ENCODE results near the gene COBL. TPM values are rescaled to one million over a fixed set of nuclear protein-coding genes. Genes with fewer than 3 reads are reported as not detected.

COBL gene
- total and polyA plus RNA-seq, 12 donors = 0.09 to 1.4 (median 0.53) TPM

GRCh38 chr7:51328351-51328801 is 11.8 kb upstream of the COBL start:
- H3K4me1 ChIP-seq (replicated peaks in 1 of 2) = no peaks in the 10 kb centered on the region
- intact Hi-C loops (cut with DNase I) = no loop called here
- H3K9me3 ChIP-seq (replicated peaks in 1 of 3) = no peaks in the 10 kb centered on the region
- TF ChIP-seq CTCF (IDR thresholded peaks at IDR 0.05) (no peak), POLR2A (IDR thresholded peaks at IDR 0.05) (no peak)
- no peak overlapping the region for H3K4me3 ChIP-seq
- H3K36me3 ChIP-seq (replicated peaks in 1 of 2) = no peaks in the 10 kb centered on the region
- H3K27ac ChIP-seq = no peak overlapping the region
- no peak for DNase-seq
- H3K27me3 ChIP-seq = no peaks in the 10 kb centered on the region
- 64 to 94% (median 71%) methylated on average over 1 of the region's 1 CpG for WGBS, 4 donors

GRCh38 chr7:51327287-51327717 is 10.7 kb upstream of the COBL start:
- WGBS, 4 donors = 68 to 81% (median 69%) methylated on average over 5 to 6 of the region's 6 CpGs
- Histone ChIP-seq H3K4me3 (no peak overlapping the region), H3K27ac (no peak overlapping the region), H3K27me3 (no peaks in the 10 kb centered on the region), H3K4me1 (replicated peaks in 1 of 2) (no peaks in the 10 kb centered on the region), H3K36me3 (replicated peaks in 1 of 2) (no peaks in the 10 kb centered on the region), H3K9me3 (replicated peaks in 1 of 3) (no peaks in the 10 kb centered on the region)
- no peak for DNase-seq
- TF ChIP-seq POLR2A (IDR thresholded peaks at IDR 0.05) (no peak), CTCF (IDR thresholded peaks at IDR 0.05) (no peak)
- intact Hi-C loops (cut with DNase I) = no loop called here

- WGBS, 4 donors = 61 to 77% (median 67%) methylated on average over 14 of the region's 14 CpGs
- DNase-seq = no peak
- intact Hi-C loops (cut with DNase I) = no loop called here
- H3K9me3 ChIP-seq (replicated peaks in 1 of 3) = no peaks in the 10 kb centered on the region
- no peaks in the 10 kb centered on the region for H3K36me3 ChIP-seq (replicated peaks in 1 of 2)
- TF ChIP-seq POLR2A (IDR thresholded peaks at IDR 0.05) (no peak), CTCF (IDR thresholded peaks at IDR 0.05) (no peak)
- H3K4me3 ChIP-seq = no peak overlapping the region
- no peaks in the 10 kb centered on the region for H3K4me1 ChIP-seq (replicated peaks in 1 of 2)
- no peaks in the 10 kb centered on the region for H3K27me3 ChIP-seq
- no peak overlapping the region for H3K27ac ChIP-seq
Observed at GRCh38 chr7:51326656-51327286, 10.2 kb upstream of the COBL start.

- no peak for DNase-seq
- Histone ChIP-seq H3K36me3 (replicated peaks in 1 of 2) (no peaks in the 10 kb centered on the region), H3K4me1 (replicated peaks in 1 of 2) (no peaks in the 10 kb centered on the region), H3K27me3 (no peaks in the 10 kb centered on the region), H3K4me3 (no peak overlapping the region), H3K27ac (no peak overlapping the region), H3K9me3 (replicated peaks in 1 of 3) (no peaks in the 10 kb centered on the region)
- intact Hi-C loops (cut with DNase I) = no loop called here
- TF ChIP-seq POLR2A (IDR thresholded peaks at IDR 0.05) (no peak), CTCF (IDR thresholded peaks at IDR 0.05) (no peak)
Observed at GRCh38 chr7:51325908-51326307, 9.3 kb upstream of the COBL start.

Data from adrenal gland (tissue), 12 donors.